Astrocyte of the cerebellum (primary cell): Measurements from ENCODE around the gene TP53.

Experiments
- DNase-seq: peaks from one replicate; pipeline ENCODE4 v3.0.0-alpha.2; 2011; ENCODE audit warnings: low read depth
- H3K4me3 ChIP-seq: 2 replicates; pipeline ENCODE4 v1.5.1; 2011; ENCODE audit warnings: mild to moderate bottlenecking, low read depth, low read length, moderate library complexity
- CTCF ChIP-seq: IDR thresholded peaks from 2 replicates; pipeline ENCODE4 v1.5.1; 2012; ENCODE audit warnings: low read length, low read depth, moderate library complexity, mild to moderate bottlenecking; ENCODE audit errors: missing control alignments
- in situ Hi-C: cut with HindIII; loops from 2 replicates; pipeline ENCODE4 v1.10.0; 2017; ENCODE audit warnings: low sequenced_read_pairs

The TP53 gene

GRCh38 chr17:7687072-7687907 lies at the start of gene TP53:
TSS of gene TP53 (minus strand) at chr17:7687490. CDS start at chr17:7676594, 10,896 bp downstream.
- in situ Hi-C loops = no loop called here

GRCh38 chr17:7732981-7733539 lies 45.8 kb upstream of the TP53 start:
- in situ Hi-C loops = no loop called here
- TF ChIP-seq CTCF = no peak
- H3K4me3 ChIP-seq = no peak overlapping the region
- no peak for DNase-seq

More at GRCh38 chr17:7687072-7687907, at the start of gene TP53:
- peak; percentile 81 for DNase-seq
- no peak for TF ChIP-seq CTCF
- H3K4me3 ChIP-seq = peak within 1 kb of the TSS; percentile 60

GRCh38 chr17:7729816-7730215 lies 42.5 kb upstream of the TP53 start:
- in situ Hi-C loops = no loop called here
- no peak overlapping the region for H3K4me3 ChIP-seq
- TF ChIP-seq CTCF = no peak
- no peak for DNase-seq

GRCh38 chr17:7727886-7728285 lies 40.6 kb upstream of the TP53 start:
- no peak for DNase-seq
- in situ Hi-C loops = no loop called here
- no peak overlapping the region for H3K4me3 ChIP-seq
- TF ChIP-seq CTCF = no peak

GRCh38 chr17:7721612-7722011 lies 34.3 kb upstream of the TP53 start:
- no peak for DNase-seq
- TF ChIP-seq CTCF = no peak
- H3K4me3 ChIP-seq = no peak overlapping the region
- in situ Hi-C loops = no loop called here

GRCh38 chr17:7720125-7720524 lies 32.8 kb upstream of the TP53 start:
- DNase-seq = no peak
- in situ Hi-C loops = no loop called here
- no peak overlapping the region for H3K4me3 ChIP-seq
- no peak for TF ChIP-seq CTCF
